Umbilical cord (tissue), 2 donors: Measurements from ENCODE around the gene SYT12. TPM values are rescaled to one million over a fixed set of nuclear protein-coding genes. Genes with fewer than 3 reads are reported as not detected.
"Not testable (repeated sequence)": the region's sequence is repeated elsewhere in the genome, so short reads cannot be mapped to it uniquely, and the experiment has no call there.

ENCODE experiments used
- DNase-seq: peaks from one replicate; pipeline ENCODE4 v3.0.0-alpha.2; 2015; ENCODE audit warnings: low spot score
- total RNA-seq: library from RNA; depleted of rRNA; stranded (reverse); fragments of >200 nt; gene quantifications from one replicate; pipeline ENCODE4 v1.2.3, GENCODE V29; 2014; ENCODE audit warnings: low replicate concordance; ENCODE audit not compliant: insufficient read depth

The SYT12 gene
- 3.1 TPM for total RNA-seq

- DNase-seq = no peak
These were observed at the start of gene SYT12 for GRCh38 chr11:67022961-67023956. TSS of gene SYT12 (plus strand) at chr11:67023134. CDS start at chr11:67030145, 7,011 bp downstream.

GRCh38 chr11:66973956-66974580 is 48.9 kb upstream of the SYT12 start:
- DNase-seq = peak; percentile 43

- no peak for DNase-seq
These were observed 48.1 kb upstream of the SYT12 start, which contains the start of gene C11orf86 for GRCh38 chr11:66974724-66975404. TSS of gene C11orf86 (plus strand) at chr11:66975304. CDS start at chr11:66975363, 59 bp downstream.

- DNase-seq = no peak
These were observed 47.4 kb upstream of the SYT12 start for GRCh38 chr11:66975405-66976027.

GRCh38 chr11:66976028-66976467 is 46.9 kb upstream of the SYT12 start:
- no peak for DNase-seq

- no peak for DNase-seq
These were observed 46.0 kb upstream of the SYT12 start for GRCh38 chr11:66976925-66977324.

- no peak for DNase-seq
These were observed 44.7 kb upstream of the SYT12 start for GRCh38 chr11:66978229-66978628.

- DNase-seq = no peak
These were observed 44.2 kb upstream of the SYT12 start for GRCh38 chr11:66978717-66979116.

- DNase-seq = no peak
These were observed 43.5 kb upstream of the SYT12 start for GRCh38 chr11:66979336-66979980.

GRCh38 chr11:66981976-66982578 is 40.9 kb upstream of the SYT12 start:
- peak; percentile 52 for DNase-seq

- DNase-seq = no peak
These were observed 39.5 kb upstream of the SYT12 start for GRCh38 chr11:66983275-66983924.

- DNase-seq = no peak
These were observed 37.3 kb upstream of the SYT12 start for GRCh38 chr11:66985508-66986177.

GRCh38 chr11:66986178-66986545 is 36.8 kb upstream of the SYT12 start:
- no peak for DNase-seq

GRCh38 chr11:66987158-66987620 is 35.7 kb upstream of the SYT12 start:
- DNase-seq = peak; percentile 31

GRCh38 chr11:66987924-66988637 is 34.9 kb upstream of the SYT12 start:
- no peak for DNase-seq

- DNase-seq = not testable (repeated sequence)
These were observed 34.2 kb upstream of the SYT12 start for GRCh38 chr11:66988741-66989140.

GRCh38 chr11:66989360-66989759 is 33.6 kb upstream of the SYT12 start:
- DNase-seq = not testable (repeated sequence)

GRCh38 chr11:66992041-66992440 is 30.9 kb upstream of the SYT12 start:
- DNase-seq = no peak
